ENCODE results near the gene PCDHB13.
"Not testable (repeated sequence)": the region's sequence is repeated elsewhere in the genome, so short reads cannot be mapped to it uniquely, and the experiment has no call there.

- TF ChIP-seq CTCF, POLR2A (IDR thresholded peaks at IDR 0.05): not testable (repeated sequence)
These were observed 19.4 kb upstream of the PCDHB13 start for GRCh38 chr5:141194332-141194731.
